ENCODE data around the gene PLCD1. TPM values are rescaled to one million over a fixed set of nuclear protein-coding genes. Genes with fewer than 3 reads are reported as not detected.
"Not testable (repeated sequence)": the region's sequence is repeated elsewhere in the genome, so short reads cannot be mapped to it uniquely, and the experiment has no call there.

PLCD1 gene
- 10 to 100 TPM; 12.5 to 30.1 TPM for total RNA-seq
- 10 to 100 TPM; 25.0 to 27.9 TPM for polyA plus RNA-seq (ENCODE audit: insufficient read length in 2 of 2)
- long read RNA-seq, donor 1, partial matches to known transcripts = 0 of 5 reads
- long read RNA-seq, donor 1, other reads (novel, unspliced or antisense) = 0 of 5 reads
- long read RNA-seq, donor 2, partial matches to known transcripts = 0 of 5 reads
- long read RNA-seq, donor 2, other reads (novel, unspliced or antisense) = 0 of 5 reads
- long read RNA-seq, donor 3, partial matches to known transcripts = 0 of 1 reads
- long read RNA-seq, donor 3, other reads (novel, unspliced or antisense) = 0 of 1 reads
- long read RNA-seq, donor 4, transcript PLCD1-201 (15 exons, 2,769 nt) = major isoform, 5 of 32 reads
- long read RNA-seq, donor 4, partial matches to known transcripts = 22 of 32 reads
- long read RNA-seq, donor 4, other reads (novel, unspliced or antisense) = 0 of 32 reads

DNA sequence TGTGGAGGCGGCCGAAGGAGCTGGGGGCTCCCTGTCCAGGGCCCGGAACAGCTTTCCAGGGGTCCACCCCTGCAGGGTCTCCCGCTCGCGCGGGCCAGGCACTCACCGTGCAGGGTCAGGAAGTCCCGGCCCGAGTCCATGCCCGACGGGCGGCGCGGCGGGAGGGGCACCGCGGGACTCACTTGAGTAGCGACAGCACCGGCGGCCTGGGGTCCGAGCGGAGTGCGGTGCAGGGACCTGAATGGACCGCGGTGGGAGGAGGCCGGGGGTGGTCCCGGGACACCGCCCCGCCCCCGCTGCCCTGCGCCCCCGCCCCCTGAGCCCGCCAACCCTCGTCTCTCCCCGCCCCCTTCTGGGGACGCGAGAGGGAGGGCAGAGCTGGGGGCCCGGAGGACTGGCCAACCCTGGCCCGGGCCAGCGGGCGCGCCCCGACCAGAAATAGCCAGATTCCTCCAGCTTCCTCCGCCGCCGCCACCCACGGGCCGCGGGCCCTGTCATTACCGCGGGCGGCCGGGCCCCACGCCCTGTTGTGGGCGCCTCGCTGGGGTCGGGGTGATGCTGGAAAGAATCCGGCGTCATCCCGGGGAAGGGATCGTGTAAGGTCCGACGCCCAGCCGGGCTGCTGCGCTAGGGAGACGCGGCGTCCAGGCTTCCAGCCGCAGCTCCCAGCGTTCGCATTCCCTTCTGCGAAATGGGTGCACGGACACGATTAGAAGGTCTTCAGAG lies at the start of gene PLCD1:
Gene PLCD1, minus strand, starts transcription at position 243 of the 726 bp plus-strand sequence. Its CDS starts 103 bp downstream, at position 140.
- peak within 1 kb of the TSS; percentile 63 for H3K4me3 ChIP-seq (ENCODE audit: low read depth, low read length)
- peaks cover 22% of the 10 kb centered on the region for H3K27me3 ChIP-seq (ENCODE audit: control insufficient read depth, insufficient read depth, low read length)
- H3K27ac ChIP-seq (ENCODE audit: low read depth, low read length) = peak within 1 kb of the TSS; percentile 82
- peaks cover 40% of the 10 kb centered on the region for H3K4me1 ChIP-seq (ENCODE audit: control insufficient read depth, insufficient read depth, low read length)
- peak in 4 of 6 donors; percentile 29 to 88 (median 54) for DNase-seq (ENCODE audit: low read depth in 4 of 6, low spot score in 6 of 6)
- under 1% methylated on average over 69 of the region's 75 CpGs for WGBS (ENCODE audit: insufficient coverage)
- no peaks in the 10 kb centered on the region for H3K9me3 ChIP-seq (ENCODE audit: control insufficient read depth, insufficient read depth, low read length)
- H3K36me3 ChIP-seq (ENCODE audit: control insufficient read depth, insufficient read depth, low read length) = no peaks in the 10 kb centered on the region

DNA sequence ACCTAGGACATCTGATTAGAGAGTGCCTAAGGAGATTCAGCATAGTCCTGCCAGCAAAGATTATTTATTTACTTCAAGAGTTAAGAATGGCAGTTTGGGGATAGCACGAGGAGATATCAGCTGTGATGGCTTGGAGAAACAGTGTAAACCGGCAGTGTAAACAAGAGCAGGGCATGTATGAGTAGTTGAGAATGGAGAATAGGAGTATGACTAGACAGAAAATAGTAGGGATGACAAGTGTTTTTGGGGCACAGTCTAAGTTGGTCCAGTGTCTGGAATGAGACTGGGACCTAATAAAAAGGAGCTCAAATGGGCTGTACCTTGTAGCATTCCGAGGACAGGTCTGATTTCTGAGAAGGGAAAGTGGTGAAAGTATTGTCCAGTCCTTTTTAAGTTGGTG lies 47.6 kb upstream of the PLCD1 start:
- H3K27ac ChIP-seq (ENCODE audit: low read depth, low read length); H3K27me3 ChIP-seq (ENCODE audit: control insufficient read depth, insufficient read depth, low read length); H3K9me3 ChIP-seq (ENCODE audit: control insufficient read depth, insufficient read depth, low read length); H3K4me3 ChIP-seq (ENCODE audit: low read depth, low read length); DNase-seq (ENCODE audit: low read depth in 4 of 6, low spot score in 6 of 6); H3K4me1 ChIP-seq (ENCODE audit: control insufficient read depth, insufficient read depth, low read length); H3K36me3 ChIP-seq (ENCODE audit: control insufficient read depth, insufficient read depth, low read length): not testable (repeated sequence)
- WGBS (ENCODE audit: insufficient coverage) = 70% methylated on average over 1 of the region's 3 CpGs

DNA sequence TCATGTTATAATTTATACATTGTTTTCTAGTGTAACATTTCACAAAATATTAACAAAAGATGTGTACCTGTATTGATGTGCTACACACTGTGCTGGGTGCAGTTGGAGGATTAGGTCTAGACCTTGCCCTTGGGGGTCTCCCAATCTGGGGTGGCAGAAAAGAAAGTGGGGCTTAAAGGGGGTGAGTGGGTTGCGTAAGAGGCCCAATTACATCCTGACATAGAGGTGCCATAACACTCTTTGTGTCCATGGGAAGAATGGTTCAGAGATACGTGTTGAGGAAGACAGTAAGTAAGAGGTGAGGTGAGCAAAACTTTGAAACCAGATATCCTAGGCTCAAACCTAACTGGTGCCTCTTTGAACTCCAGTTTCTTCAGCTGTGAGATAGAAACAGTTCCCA lies 40.6 kb upstream of the PLCD1 start:
- no peaks in the 10 kb centered on the region for H3K4me1 ChIP-seq (ENCODE audit: control insufficient read depth, insufficient read depth, low read length)
- H3K9me3 ChIP-seq (ENCODE audit: control insufficient read depth, insufficient read depth, low read length) = no peaks in the 10 kb centered on the region
- no peak for DNase-seq (ENCODE audit: low read depth in 4 of 6, low spot score in 6 of 6)
- no peaks in the 10 kb centered on the region for H3K27me3 ChIP-seq (ENCODE audit: control insufficient read depth, insufficient read depth, low read length)
- H3K36me3 ChIP-seq (ENCODE audit: control insufficient read depth, insufficient read depth, low read length) = no peaks in the 10 kb centered on the region
- no peak overlapping the region for H3K4me3 ChIP-seq (ENCODE audit: low read depth, low read length)
- no peak overlapping the region for H3K27ac ChIP-seq (ENCODE audit: low read depth, low read length)
- 43% methylated on average over 1 of the region's 2 CpGs for WGBS (ENCODE audit: insufficient coverage)

DNA sequence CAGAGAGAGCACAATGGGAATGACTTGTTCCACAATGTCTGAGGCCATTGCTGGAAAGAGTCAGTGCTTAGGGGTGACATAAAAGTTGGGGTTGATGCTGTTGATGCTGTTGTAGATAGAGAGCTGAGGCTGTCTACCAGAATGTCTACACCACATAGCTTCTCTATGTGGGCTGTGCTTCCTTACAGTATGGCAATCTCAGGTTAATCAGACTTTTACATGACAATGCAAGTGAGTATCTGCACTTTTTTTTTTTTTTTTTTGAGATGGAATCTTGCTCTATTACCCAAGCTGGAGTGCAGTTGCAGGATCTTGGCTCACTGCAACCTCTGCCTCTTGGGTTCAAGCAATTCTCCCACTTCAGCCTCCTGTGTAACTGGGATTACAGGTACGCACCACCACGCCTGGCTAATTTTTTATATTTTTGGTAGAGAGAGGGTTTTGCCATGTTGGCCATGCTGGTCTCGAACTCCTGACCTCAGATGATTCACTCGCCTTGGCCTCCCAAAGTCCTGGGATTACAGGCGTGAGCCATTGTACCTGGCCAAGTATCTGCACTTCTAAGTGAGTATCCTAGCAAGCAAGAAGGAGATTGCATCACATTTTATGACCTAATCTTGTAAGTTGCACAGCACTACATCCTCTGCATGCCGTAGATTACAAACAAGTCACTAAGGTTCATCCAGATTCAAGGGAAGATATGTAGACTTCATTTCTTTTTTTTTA lies 38.2 kb upstream of the PLCD1 start:
- no peak for DNase-seq (ENCODE audit: low read depth in 4 of 6, low spot score in 6 of 6)
- 94% methylated on average over 2 of the region's 6 CpGs for WGBS (ENCODE audit: insufficient coverage)

DNA sequence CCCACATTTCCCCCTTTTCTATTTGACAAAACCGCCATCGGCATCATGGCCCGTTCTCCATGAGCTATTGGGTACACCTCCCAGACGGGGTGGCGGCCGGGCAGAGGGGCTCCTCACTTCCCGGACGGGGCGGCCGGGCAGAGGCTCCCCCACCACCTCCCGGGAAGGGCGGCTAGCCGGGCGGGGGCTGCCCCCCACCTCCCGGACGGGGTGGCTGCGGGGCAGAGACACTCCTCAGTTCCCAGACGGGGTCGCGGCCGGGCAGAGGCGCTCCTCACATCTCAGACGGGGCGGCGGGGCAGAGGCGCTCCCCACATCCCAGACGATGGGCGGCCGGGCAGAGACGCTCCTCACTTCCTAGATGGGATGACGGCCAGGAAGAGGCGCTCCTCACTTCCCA lies 35.0 kb upstream of the PLCD1 start:
- WGBS (ENCODE audit: insufficient coverage) = 92% methylated on average over 16 of the region's 32 CpGs
- H3K36me3 ChIP-seq (ENCODE audit: control insufficient read depth, insufficient read depth, low read length); H3K4me1 ChIP-seq (ENCODE audit: control insufficient read depth, insufficient read depth, low read length); H3K4me3 ChIP-seq (ENCODE audit: low read depth, low read length); H3K27ac ChIP-seq (ENCODE audit: low read depth, low read length); DNase-seq (ENCODE audit: low read depth in 4 of 6, low spot score in 6 of 6); H3K9me3 ChIP-seq (ENCODE audit: control insufficient read depth, insufficient read depth, low read length); H3K27me3 ChIP-seq (ENCODE audit: control insufficient read depth, insufficient read depth, low read length): not testable (repeated sequence)

More for the DNA sequence above, 38.2 kb upstream of the PLCD1 start:
- Histone ChIP-seq H3K9me3 (ENCODE audit: control insufficient read depth, insufficient read depth, low read length) (no peaks in the 10 kb centered on the region), H3K27ac (ENCODE audit: low read depth, low read length) (no peak overlapping the region), H3K27me3 (ENCODE audit: control insufficient read depth, insufficient read depth, low read length) (no peaks in the 10 kb centered on the region), H3K36me3 (ENCODE audit: control insufficient read depth, insufficient read depth, low read length) (no peaks in the 10 kb centered on the region), H3K4me3 (ENCODE audit: low read depth, low read length) (no peak overlapping the region), H3K4me1 (ENCODE audit: control insufficient read depth, insufficient read depth, low read length) (no peaks in the 10 kb centered on the region)

DNA sequence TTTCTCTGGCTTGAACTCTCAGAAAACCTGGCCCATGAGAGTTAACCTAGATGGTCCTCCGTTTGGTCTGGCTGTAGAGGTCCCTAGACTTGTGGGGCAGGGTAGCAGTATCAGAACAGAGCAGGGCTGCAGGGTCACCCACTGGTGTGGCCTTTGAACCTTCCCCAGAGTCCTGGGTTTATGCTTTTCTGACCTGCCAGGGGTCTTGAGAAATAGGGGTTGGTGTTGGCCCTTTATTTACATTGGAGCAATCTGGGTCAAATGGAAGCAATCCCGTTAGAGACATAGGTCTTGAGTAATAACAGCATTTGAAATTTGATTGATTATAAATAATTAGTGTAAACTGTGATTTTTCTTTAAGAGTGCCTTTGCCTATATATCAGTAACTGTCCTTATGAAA lies 33.4 kb upstream of the PLCD1 start:
- WGBS (ENCODE audit: insufficient coverage) = 88% methylated on average over 1 of the region's 2 CpGs
- no peak for DNase-seq (ENCODE audit: low read depth in 4 of 6, low spot score in 6 of 6)

DNA sequence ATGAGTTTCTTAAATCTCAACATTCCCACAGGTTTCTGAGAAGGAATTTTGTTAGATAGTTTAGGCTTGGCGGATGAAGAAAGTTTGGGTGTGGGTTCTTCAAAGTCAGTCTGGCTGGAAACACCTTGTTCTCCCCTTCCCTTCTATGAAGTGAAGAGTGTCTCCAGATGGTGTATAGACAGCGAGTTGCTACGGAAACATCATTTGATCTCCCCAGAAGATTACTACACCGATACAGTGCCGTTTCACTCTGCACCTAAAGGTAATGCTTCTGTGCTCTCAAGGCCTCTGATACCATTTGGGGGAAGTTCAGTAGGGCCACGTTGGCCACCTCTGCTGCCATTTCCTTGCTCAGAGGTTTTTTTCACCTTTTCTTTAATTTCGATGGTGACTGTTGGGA lies 30.1 kb upstream of the PLCD1 start:
- H3K4me3 ChIP-seq (ENCODE audit: low read depth, low read length) = no peak overlapping the region
- H3K9me3 ChIP-seq (ENCODE audit: control insufficient read depth, insufficient read depth, low read length) = no peaks in the 10 kb centered on the region
- DNase-seq (ENCODE audit: low read depth in 4 of 6, low spot score in 6 of 6) = no peak
- 100% methylated on average over 1 of the region's 7 CpGs for WGBS (ENCODE audit: insufficient coverage)
- no peak overlapping the region for H3K27ac ChIP-seq (ENCODE audit: low read depth, low read length)
- H3K36me3 ChIP-seq (ENCODE audit: control insufficient read depth, insufficient read depth, low read length) = no peaks in the 10 kb centered on the region
- no peaks in the 10 kb centered on the region for H3K4me1 ChIP-seq (ENCODE audit: control insufficient read depth, insufficient read depth, low read length)
- H3K27me3 ChIP-seq (ENCODE audit: control insufficient read depth, insufficient read depth, low read length) = no peaks in the 10 kb centered on the region

More for the DNA sequence above, 33.4 kb upstream of the PLCD1 start:
- Histone ChIP-seq H3K36me3 (ENCODE audit: control insufficient read depth, insufficient read depth, low read length) (no peaks in the 10 kb centered on the region), H3K27me3 (ENCODE audit: control insufficient read depth, insufficient read depth, low read length) (no peaks in the 10 kb centered on the region), H3K27ac (ENCODE audit: low read depth, low read length) (no peak overlapping the region), H3K4me3 (ENCODE audit: low read depth, low read length) (no peak overlapping the region), H3K9me3 (ENCODE audit: control insufficient read depth, insufficient read depth, low read length) (no peaks in the 10 kb centered on the region), H3K4me1 (ENCODE audit: control insufficient read depth, insufficient read depth, low read length) (no peaks in the 10 kb centered on the region)

DNA sequence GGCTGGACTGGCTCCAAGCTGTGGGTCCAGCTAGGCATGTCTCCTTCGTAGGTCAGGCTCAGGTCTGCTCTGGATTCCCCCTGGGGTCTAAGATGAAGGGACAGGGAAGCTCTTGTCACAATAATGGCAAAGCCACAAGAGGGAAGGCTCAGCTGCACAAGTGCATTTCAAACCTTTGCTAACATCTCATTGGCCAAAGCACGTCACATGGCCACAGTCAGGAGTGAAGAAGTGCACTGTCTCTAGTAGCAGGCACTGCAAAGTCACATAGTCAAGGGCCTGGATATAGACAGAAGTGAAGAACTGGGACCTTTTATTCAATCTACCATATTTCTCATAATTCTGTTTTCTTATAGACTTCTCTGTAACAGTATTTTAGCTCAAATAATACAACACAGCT lies 29.7 kb upstream of the PLCD1 start:
- no peak overlapping the region for H3K4me3 ChIP-seq (ENCODE audit: low read depth, low read length)

DNA sequence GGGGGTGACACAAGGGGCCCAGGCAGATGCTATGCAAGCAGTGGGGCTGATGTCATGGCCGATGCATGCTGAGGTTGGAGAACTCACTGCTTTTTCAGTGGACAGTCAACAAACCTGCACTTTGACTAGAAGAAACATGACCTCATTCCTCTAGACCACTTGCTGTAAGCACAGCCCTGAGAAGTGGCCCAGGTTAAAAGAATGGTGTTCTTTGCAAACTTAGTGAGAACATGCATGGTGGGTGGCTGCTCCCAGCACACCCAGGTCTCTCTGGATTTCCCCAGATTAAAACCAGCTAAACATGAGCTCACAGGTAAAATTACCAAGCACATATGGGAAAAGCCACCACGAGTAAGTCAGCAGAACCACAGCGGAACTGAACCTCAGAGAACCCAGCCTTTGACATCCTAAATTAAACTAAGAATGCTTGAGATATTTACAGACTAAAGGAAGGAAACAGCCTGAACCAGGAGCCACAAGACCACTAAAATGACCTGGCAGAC lies 25.1 kb upstream of the PLCD1 start:
- Histone ChIP-seq H3K4me3 (ENCODE audit: low read depth, low read length) (no peak overlapping the region), H3K4me1 (ENCODE audit: control insufficient read depth, insufficient read depth, low read length) (peaks cover under 1% of the 10 kb centered on the region), H3K27me3 (ENCODE audit: control insufficient read depth, insufficient read depth, low read length) (no peaks in the 10 kb centered on the region), H3K36me3 (ENCODE audit: control insufficient read depth, insufficient read depth, low read length) (no peaks in the 10 kb centered on the region), H3K27ac (ENCODE audit: low read depth, low read length) (peak overlapping the region; percentile 13), H3K9me3 (ENCODE audit: control insufficient read depth, insufficient read depth, low read length) (no peaks in the 10 kb centered on the region)
- 100% methylated on average over 2 of the region's 3 CpGs for WGBS (ENCODE audit: insufficient coverage)
- peak in 1 of 6 donors; percentile 25 for DNase-seq (ENCODE audit: low read depth in 4 of 6, low spot score in 6 of 6)

More for the DNA sequence above, 29.7 kb upstream of the PLCD1 start:
- no peaks in the 10 kb centered on the region for H3K27me3 ChIP-seq (ENCODE audit: control insufficient read depth, insufficient read depth, low read length)
- no peaks in the 10 kb centered on the region for H3K9me3 ChIP-seq (ENCODE audit: control insufficient read depth, insufficient read depth, low read length)
- DNase-seq (ENCODE audit: low read depth in 4 of 6, low spot score in 6 of 6) = no peak
- no peaks in the 10 kb centered on the region for H3K36me3 ChIP-seq (ENCODE audit: control insufficient read depth, insufficient read depth, low read length)
- 89% methylated on average over 1 of the region's 2 CpGs for WGBS (ENCODE audit: insufficient coverage)
- H3K4me1 ChIP-seq (ENCODE audit: control insufficient read depth, insufficient read depth, low read length) = no peaks in the 10 kb centered on the region
- H3K27ac ChIP-seq (ENCODE audit: low read depth, low read length) = no peak overlapping the region

Measured in spinal cord (tissue), 10 donors.